NOMO-1 (cell line): ENCODE data around the gene SYT14.
"Not testable (repeated sequence)": the region's sequence is repeated elsewhere in the genome, so short reads cannot be mapped to it uniquely, and the experiment has no call there.

ENCODE experiments used
- DNase-seq, 2 experiments: peaks; one replicate each; lab custom pipeline; 2025; ENCODE audit not compliant: unreplicated experiment in 2 of 2; lab: John Stamatoyannopoulos, UW

The SYT14 gene

DNA sequence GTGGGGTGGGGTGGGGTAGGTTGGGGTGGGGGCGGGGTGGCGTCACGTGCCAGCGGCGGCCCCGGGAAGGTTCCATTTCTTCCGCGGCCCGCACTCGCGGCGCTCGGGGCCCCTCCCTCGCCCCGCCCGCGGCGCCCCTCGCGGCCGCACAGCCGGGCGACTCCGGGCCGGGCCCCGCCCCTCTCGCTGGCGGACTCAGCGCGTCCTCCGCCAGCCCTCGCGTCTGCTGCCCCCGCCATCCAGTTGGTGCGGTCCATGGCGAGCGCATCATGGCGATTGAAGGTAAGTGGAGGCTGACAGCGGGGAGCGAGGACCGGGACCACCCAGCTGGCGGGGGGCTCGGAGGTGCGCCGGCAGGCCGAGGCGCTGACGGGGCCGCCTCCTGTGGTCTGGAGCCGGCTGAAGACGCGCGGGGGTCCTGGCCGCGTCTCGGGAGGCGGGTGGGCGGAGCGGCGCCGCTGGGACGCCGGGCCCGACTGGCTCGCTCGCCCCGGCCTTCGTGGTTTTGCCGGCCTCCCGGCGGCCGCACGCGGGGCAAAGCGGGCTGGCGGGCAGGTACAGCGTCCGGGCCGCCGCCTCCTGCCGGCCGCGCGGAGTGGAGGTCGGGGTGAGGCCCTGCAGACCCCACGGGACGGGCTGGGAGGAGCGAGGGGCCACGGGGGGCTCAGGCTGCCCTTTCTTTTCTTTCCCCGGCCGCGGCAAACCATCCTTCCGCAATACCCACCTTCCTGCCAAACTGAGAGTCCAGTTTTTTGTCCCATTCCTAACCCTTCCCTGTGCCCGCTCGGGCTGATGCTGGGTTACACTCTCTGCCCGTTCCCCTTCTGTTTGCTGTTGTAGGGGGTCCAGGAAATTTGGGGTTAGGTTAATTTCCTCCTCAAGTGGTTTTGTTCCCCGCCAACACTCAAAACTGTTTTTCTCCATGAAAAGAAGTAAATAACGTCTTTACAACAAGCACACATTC, at the start of gene SYT14:
TSS of gene SYT14 (plus strand) at position 222 of the 964 bp plus-strand sequence. CDS start at position 270, 48 bp downstream.
- DNase-seq: no peak

DNA sequence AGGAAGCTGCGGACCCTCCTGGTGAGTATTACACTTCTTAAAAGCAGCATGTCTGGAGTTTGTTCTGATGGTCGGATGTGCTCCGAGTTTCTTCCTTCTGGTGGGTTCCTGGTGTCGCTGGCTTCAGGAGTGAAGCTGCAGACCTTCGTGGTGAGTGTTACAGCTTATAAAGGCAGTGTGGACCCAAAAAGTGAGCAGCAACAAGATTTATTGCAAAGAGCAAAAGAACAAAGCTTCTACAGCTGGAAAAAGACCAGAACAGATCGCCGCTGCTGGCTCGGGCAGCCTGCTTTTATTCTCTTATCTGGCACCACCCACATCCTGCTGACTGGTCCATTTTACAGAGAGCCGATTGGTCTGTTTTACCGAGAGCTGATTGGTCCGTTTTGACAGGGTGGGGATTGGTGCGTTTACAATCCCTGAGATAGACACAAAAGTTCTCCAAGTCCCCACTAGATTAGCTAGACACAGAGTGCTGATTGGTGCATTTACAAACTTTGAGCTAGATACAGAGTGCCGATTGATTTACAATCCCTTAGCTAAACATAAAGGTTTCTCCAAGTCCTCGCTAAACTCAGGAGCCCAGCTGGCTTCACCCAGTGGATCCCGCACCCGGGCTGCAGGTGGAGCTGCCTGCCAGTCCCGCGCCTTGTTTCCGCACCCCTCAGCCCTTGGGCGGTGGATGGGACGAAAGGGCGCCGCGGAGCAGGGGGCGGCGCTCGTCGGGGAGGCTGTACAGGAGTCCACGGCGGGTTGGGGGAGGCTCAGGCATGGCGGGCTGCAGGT, 49.5 kb upstream of the SYT14 start:
- not testable (repeated sequence) for DNase-seq

DNA sequence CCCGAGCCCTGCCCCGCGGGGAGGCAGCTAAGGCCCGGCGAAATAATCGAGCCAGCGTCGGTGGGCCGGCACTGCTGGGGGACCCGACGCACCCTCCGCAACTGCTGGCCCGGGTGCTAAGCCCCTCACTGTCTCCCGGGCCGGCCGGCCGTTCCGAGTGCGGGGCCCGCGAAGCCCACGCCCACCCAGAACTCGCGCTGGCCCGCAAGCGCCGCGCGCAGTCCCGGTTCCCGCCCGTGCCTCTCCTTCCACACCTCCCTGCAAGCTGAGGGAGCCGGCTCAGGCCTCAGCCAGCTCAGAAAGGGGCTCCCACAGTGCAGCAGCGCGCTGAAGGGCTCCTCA, 49.0 kb upstream of the SYT14 start:
- no peak for DNase-seq

DNA sequence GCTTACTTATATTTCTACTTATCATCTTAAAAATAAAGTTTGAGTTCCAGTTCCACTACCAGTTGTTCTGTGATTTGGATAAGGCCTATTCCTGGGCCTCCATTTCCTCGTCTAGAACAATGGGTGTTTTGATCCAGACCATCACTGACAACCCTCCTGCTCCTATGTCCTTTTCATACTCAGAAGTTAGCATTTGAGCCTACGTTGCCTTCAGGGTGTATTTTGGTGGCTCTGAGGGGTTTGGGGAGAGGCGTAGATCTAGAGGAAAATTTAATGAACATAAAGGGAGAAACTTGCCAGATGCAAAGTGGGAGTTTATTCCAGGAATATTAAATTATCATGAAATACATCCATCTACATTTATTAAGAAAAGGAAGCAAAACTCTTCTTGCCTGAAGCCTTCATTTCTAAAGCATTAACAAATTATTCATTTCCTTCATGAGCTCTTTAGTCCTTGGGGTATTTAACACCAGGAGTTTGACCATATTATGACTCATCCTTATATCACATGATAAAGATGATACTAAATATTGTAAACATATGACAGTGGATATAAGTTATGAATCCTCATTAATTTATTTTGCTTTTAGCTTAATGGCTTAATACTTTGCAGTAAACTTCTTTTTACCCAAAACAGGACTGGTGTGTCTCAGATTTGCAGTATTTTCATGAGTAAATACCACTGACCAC, 47.2 kb upstream of the SYT14 start:
- DNase-seq: no peak

DNA sequence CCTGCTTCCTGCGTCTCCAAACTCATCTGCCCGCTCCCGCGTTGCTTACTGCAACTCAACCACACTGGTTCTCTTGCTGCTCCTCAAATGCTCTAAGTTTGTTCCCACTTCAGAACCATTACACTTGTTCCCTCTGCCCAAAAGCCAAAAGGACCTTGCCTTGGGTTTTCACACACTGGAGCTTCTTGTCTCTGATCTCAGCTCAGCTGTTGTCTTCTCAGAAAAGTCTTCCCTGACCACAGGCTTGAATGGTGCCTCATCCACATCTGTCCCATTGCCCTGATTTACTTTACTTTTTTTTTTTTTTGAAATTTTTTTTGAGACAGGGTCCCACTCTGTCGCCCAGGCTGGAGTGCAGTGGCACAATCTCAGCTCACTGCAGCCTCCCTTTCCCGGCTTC, 44.3 kb upstream of the SYT14 start:
- no peak for DNase-seq

DNA sequence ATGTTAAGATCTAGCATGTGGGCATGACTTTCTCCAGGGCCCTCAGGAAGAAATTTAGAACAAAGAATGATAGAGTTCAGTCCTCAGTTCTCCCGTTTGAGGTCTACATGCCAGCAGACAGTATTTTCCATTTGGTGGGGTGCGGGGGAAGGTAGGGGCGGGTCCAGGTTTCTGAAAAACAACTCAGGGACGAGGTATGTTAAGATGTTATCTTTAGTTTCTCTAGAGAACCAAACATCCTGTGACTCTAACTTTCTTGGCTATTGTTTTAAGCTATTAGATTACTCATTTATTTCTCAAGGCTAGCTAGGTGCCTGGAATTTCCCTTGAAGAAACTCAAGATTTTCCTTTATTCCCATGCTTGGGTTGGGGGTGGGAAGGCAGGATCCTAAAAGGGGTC, 42.3 kb upstream of the SYT14 start:
- DNase-seq: no peak

DNA sequence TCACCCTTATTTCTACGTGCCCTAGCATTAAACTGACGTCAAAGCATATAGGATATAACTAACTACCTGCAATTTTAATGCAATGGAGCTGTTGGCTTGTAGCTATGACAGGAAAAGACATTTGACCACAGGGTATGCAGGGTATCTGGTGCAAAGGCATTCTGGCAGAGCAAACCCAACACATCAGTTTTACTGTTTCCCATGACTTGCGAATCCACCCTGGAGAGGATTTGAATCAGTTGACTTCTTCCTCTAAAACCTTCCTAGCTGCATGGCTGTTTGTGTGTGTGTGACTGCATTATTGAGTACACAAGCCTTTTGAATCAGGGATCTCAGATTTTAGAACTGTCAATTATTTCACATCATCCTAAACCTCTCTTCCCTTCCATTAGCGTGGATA, 41.7 kb upstream of the SYT14 start:
- DNase-seq: no peak

DNA sequence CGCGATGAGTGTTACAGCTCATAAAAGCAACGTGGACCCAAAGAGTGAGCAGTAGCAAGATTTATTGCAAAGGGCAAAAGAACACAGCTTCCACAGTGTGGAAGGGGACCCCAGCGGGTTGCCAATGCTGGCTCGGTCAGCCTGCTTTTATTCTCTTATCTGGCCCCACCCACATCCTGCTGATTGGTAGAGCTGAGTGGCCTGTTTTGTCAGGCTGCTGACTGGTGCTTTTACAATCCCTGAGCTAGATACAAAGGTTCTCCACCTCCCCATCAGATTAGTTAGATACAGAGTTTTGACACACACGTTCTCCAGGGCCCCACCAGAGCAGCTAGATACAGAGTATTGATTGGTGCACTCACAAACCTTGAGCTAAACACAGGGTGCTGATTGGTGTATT, 39.7 kb upstream of the SYT14 start:
- not testable (repeated sequence) for DNase-seq

DNA sequence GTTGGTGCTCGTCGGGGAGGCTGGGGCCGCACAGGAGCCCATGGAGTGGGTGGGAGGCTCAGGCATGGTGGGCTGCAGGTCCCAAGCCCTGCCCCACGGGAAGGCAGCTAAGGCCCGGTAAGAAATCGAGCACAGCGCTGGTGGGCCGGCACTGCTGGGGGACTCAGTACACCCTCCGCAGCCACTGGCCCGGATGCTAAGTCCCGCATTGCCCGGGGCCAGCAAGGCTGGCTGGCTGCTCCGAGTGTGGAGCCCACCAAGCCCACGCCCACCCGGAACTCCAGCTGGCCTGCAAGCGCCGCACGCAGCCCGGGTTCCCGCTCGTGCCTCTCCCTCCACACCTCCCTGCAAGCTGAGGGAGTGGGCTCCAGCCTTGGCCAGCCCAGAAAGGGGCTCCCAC, 39.2 kb upstream of the SYT14 start:
- DNase-seq: not testable (repeated sequence)

DNA sequence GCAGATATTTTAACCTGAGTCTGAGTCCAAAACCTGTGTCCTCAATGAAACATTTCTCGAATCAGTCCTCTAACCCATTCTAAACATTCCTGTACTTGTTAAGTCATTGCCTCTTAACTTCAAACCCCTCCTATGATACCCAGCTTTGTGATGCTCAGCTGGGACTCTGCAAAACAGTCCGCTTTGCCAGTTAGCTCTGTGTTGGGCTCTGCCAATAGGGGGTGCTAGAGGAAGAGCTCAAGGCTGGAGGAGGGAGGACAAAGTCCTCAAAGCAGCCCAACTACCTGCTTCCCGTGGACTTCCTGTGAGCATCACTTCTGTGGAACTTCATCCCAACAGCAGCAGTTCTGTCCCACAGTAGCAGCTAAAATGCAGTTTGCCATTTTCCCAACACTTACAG, 38.1 kb upstream of the SYT14 start:
- DNase-seq: no peak

DNA sequence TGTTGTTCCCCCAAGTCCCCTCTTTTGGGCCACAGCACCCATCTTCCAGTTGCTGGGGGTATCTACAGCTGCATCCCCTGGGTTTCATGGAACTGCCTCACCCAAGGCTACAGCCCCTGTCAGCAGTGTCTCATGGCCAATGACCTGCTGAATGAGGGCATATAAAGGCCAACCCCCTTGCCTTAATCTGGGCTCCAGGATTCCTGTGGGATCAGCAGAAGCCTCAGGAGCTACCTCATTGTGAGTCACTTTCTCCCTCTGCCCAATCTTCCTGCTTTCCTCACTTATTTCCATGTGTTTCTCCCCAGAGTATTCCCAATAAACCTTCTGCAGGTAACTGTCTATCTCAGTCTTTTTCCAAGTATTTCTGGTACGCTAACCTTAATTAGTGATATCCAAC, 37.3 kb upstream of the SYT14 start:
- no peak for DNase-seq

DNA sequence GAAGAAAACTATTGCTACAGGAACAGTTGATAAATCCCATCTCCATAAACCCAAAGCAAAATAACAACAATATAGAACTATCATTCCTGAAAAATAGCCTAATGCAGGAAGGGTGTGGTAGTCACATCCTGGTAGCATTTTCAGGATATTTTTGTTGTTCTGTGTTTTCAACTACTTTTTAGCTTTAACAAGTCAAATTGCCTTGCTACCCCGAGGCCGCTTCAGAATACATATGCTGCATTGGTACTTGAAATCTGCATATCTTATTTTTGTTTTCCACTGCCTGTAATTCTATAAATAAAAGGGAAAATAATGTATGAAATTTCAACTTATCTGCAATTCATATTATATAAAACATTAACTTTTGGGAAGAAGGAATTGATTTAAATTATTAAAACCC, 36.8 kb upstream of the SYT14 start:
- no peak for DNase-seq

DNA sequence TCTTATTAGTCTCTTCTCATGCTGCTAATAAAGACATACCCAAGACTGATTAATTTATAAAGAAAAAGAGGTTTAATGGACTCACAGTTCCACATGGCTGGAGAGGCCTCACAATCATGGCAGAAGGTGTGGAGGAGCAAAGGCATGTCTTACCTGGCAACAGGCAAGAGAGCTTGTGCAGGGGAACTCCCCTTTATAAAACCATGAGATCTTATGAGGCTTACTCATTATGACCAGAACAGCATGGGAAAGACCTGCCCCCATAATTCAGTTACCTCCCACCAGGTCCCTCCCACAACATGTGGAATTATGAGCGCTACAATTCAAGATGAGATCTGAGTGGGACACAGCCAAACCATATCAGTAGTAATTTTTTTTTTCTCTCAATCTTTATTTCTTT, 33.2 kb upstream of the SYT14 start:
- DNase-seq: not testable (repeated sequence)

DNA sequence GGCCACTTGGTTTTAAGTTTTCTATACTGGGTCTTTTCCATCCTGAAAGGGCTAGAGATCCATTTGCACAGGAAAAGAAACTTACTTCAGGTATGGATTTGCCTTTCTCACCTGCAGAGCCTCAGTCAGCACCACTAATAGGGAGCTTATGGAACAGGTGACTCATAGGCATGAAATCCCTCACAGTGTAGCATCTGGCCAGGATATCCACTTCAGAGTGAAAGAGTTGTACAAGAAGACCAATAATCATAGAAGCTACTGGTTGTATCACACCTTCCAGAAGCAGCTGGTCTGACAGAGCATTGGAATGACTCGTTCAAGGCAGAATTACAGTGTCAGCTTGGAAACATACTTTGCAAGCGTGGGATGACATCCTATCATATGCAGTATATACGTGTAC, 26.3 kb upstream of the SYT14 start:
- no peak for DNase-seq

DNA sequence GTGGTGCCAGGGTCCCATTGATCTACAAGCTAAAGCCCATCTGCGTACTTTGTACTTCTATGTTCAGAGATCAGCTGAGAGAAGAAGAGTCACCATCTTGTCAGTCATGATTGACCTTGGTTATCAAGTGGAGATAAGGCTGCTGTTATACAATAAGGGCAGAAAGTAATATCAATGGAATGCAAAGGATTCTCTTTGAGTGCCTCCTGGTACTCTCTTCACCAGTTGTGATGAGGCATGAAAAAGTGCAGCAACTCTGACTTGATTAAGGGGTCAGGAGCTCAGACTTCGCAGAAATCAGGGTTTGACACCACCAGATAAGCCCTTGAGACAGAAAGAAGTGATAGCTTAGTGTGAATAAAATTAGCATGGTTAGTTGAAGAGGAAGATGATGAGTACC, 25.7 kb upstream of the SYT14 start:
- DNase-seq: no peak

DNA sequence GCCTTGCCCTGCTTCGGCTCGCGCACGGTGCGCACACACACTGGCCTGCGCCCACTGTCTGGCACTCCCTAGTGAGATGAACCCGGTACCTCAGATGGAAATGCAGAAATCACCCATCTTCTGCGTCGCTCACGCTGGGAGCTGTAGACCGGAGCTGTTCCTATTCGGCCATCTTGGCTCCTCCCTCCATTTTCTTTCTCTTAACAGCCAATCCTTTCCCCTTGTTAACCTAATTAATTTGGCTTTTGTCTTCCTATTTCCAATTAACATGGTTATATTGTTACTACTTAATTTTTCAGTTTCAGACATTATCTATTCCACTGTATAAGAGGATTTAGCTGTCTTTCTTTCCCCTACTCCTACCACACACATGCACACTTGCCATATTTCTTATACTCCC, 18.4 kb upstream of the SYT14 start:
- DNase-seq: not testable (repeated sequence)

DNA sequence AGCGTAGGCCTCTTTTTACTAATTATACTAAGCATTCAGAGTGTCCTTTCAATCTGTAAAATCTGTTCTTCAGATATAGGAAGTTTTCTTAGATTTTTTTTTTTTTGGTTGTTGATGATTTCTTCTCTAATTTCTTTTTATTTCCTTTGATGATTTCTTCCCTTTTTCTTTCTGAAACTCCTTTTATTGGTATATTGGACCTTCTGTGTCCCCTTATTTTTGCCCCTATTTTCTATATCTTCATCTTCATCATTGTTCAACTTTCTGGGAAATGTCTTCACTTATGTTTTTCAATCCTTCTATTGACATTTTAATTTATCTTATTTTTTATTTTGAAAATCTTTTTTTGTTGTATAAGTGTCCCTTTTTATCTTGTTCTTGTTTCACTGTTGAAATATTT, 17.2 kb upstream of the SYT14 start:
- no peak for DNase-seq

DNA sequence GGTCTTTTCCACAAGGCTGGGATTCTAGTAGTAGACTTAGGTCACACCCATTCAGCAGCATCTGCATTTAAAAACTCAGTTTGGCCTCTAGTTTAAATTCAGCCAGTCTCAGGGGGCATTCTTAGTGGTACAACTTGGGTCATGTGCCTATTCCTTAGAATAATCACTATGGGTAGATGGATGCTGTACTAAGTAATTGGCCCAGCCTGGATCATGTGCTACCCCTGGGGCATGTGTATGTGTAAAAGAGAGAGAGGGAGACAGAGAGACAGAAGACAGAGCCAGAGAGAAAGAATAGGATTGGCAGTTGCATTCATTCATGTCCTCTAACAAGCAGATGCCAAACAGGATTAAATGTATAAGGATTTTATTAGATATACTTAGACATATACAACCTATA, 13.6 kb upstream of the SYT14 start:
- DNase-seq: no peak

DNA sequence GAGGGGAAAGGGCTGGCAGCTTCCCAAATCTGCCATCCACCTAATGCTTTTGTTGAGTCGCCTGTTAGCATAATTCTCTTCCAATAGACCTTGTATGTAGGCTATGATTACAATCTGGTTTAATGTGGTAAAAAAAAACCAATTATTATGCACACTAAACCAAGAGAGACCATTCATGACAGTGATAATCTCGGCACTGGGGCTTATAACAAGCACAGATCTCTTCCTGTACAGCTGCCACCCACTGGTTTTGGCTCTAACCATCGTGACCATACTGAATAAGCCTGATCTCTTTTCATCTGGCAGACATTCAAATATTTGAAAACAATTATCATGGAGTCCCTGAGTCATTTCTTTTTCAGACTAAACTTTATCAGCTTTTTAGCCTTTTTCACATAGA, 12.0 kb upstream of the SYT14 start:
- no peak for DNase-seq

DNA sequence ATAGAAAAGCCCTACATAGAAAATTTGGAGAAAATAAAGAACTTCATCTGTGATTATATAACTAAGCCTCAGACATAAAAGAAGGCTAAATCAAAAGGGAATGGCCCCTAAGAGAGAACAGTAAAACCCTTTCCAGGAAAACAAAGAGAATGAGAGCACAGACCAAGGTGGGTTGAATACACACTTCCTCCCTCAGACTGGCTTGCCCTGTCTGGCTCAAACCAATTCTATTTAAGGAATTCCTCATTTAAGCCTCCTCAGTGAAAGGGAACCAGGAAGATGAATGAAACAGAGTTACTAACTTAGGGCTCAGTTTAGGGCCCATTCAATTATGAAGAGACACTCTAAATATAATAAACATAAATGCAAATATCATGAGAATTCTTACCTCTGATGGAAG, 10.6 kb upstream of the SYT14 start:
- no peak for DNase-seq

DNA sequence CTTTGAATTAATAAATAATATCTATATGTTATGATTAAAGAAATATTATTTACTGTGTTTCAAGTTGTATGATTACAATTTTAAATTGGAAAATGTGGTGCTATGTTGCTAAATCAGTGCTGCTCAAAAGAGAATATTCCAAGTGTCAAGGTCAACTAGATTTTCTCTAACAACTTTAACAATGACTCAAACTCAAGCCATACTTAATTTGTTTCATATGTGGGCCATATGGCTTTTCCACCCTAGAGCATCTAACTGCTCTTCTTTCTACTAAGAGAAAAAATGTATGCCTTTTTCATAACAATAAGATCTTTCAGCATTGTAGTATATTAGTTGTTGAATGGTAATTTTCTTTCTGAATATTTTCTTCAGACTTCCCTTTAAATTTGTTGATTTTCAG, 8.3 kb upstream of the SYT14 start:
- DNase-seq: no peak
